ENCODE data around the gene CFAP58.

The CFAP58 gene

GRCh38 chr10:104445359-104445758 lies 91.7 kb downstream of the CFAP58 start:
- Histone ChIP-seq H3K4me3 (ENCODE audit: low read depth, low read length) (no peak overlapping the region), H3K27me3 (ENCODE audit: insufficient read depth, low read depth, severe bottlenecking) (no peaks in the 10 kb centered on the region), H3K36me3 (no peaks in the 10 kb centered on the region), H3K9me3 (ENCODE audit: severe bottlenecking) (no peaks in the 10 kb centered on the region), H3K27ac (no peak overlapping the region)
- no peak for DNase-seq
- TF ChIP-seq CTCF (IDR thresholded peaks at IDR 0.05; ENCODE audit: low read depth, low read length), result no peak

- DNase-seq, result no peak
- no peaks in the 10 kb centered on the region for H3K27me3 ChIP-seq (ENCODE audit: insufficient read depth, low read depth, severe bottlenecking)
- H3K27ac ChIP-seq, result no peak overlapping the region
- TF ChIP-seq CTCF (IDR thresholded peaks at IDR 0.05; ENCODE audit: low read depth, low read length), result no peak
- no peak overlapping the region for H3K4me3 ChIP-seq (ENCODE audit: low read depth, low read length)
- no peaks in the 10 kb centered on the region for H3K36me3 ChIP-seq
- H3K9me3 ChIP-seq (ENCODE audit: severe bottlenecking), result no peaks in the 10 kb centered on the region
Measured at GRCh38 chr10:104446151-104446550, 92.5 kb downstream of the CFAP58 start.

GRCh38 chr10:104447331-104447730 lies 93.7 kb downstream of the CFAP58 start:
- no peaks in the 10 kb centered on the region for H3K27me3 ChIP-seq (ENCODE audit: insufficient read depth, low read depth, severe bottlenecking)
- no peak overlapping the region for H3K4me3 ChIP-seq (ENCODE audit: low read depth, low read length)
- H3K9me3 ChIP-seq (ENCODE audit: severe bottlenecking), result no peaks in the 10 kb centered on the region
- TF ChIP-seq CTCF (IDR thresholded peaks at IDR 0.05; ENCODE audit: low read depth, low read length), result no peak
- no peak overlapping the region for H3K27ac ChIP-seq
- no peaks in the 10 kb centered on the region for H3K36me3 ChIP-seq
- DNase-seq, result no peak

GRCh38 chr10:104447906-104448305 lies 94.3 kb downstream of the CFAP58 start:
- TF ChIP-seq CTCF (IDR thresholded peaks at IDR 0.05; ENCODE audit: low read depth, low read length), result no peak
- H3K27me3 ChIP-seq (ENCODE audit: insufficient read depth, low read depth, severe bottlenecking), result no peaks in the 10 kb centered on the region
- no peak for DNase-seq
- no peaks in the 10 kb centered on the region for H3K36me3 ChIP-seq
- H3K4me3 ChIP-seq (ENCODE audit: low read depth, low read length), result no peak overlapping the region
- no peaks in the 10 kb centered on the region for H3K9me3 ChIP-seq (ENCODE audit: severe bottlenecking)
- no peak overlapping the region for H3K27ac ChIP-seq

GRCh38 chr10:104449391-104449790 lies 95.8 kb downstream of the CFAP58 start:
- TF ChIP-seq CTCF (IDR thresholded peaks at IDR 0.05; ENCODE audit: low read depth, low read length), result no peak
- H3K27me3 ChIP-seq (ENCODE audit: insufficient read depth, low read depth, severe bottlenecking), result no peaks in the 10 kb centered on the region
- H3K27ac ChIP-seq, result no peak overlapping the region
- H3K36me3 ChIP-seq, result no peaks in the 10 kb centered on the region
- no peak overlapping the region for H3K4me3 ChIP-seq (ENCODE audit: low read depth, low read length)
- no peak for DNase-seq
- H3K9me3 ChIP-seq (ENCODE audit: severe bottlenecking), result no peaks in the 10 kb centered on the region

GRCh38 chr10:104450490-104450889 lies 96.9 kb downstream of the CFAP58 start:
- no peak for DNase-seq
- Histone ChIP-seq H3K36me3 (no peaks in the 10 kb centered on the region), H3K27me3 (ENCODE audit: insufficient read depth, low read depth, severe bottlenecking) (no peaks in the 10 kb centered on the region), H3K9me3 (ENCODE audit: severe bottlenecking) (no peaks in the 10 kb centered on the region), H3K27ac (no peak overlapping the region), H3K4me3 (ENCODE audit: low read depth, low read length) (no peak overlapping the region)
- TF ChIP-seq CTCF (IDR thresholded peaks at IDR 0.05; ENCODE audit: low read depth, low read length), result no peak
